HG02970 (cell line): ENCODE data around the gene ATF1.
"Not testable (repeated sequence)": the region's sequence is repeated elsewhere in the genome, so short reads cannot be mapped to it uniquely, and the experiment has no call there.

Experiments
- ATAC-seq: cut with Tn5 transposase; IDR thresholded peaks from one replicate; pipeline ENCODE4 v1.9.1; 2021; ENCODE audit warnings: mild to moderate bottlenecking, moderate library complexity, moderate number of reproducible peaks; ENCODE audit not compliant: unreplicated experiment, low FRiP score

ATF1 gene

GRCh38 chr12:50751948-50752721, 11.8 kb upstream of the ATF1 start:
- no peak for ATAC-seq

DNA sequence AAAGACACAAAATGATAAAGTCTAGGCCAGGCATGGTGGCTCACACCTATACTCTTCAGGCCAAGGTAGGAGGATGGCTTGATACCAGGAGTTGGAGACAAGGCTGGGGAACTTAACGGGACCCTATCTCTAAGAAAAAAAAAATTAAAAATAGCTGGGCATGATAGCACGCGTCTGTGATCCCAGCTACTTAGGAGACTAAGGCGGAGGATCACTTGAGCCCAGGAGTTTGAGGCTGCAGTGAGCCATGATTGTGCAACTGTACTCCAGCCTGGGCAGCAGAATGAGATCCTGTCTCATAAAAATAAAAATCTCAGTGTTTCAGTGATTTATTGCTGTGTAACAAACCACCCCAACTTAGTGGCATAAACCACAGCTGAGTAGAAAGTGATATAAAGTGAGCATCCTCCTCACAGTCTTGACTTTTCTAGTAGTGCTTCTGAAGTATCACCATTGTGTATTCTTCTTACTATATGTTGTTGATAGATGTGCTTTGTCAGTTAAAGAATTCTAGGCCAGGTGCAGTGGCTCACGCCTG, 10.6 kb upstream of the ATF1 start:
- no peak for ATAC-seq

DNA sequence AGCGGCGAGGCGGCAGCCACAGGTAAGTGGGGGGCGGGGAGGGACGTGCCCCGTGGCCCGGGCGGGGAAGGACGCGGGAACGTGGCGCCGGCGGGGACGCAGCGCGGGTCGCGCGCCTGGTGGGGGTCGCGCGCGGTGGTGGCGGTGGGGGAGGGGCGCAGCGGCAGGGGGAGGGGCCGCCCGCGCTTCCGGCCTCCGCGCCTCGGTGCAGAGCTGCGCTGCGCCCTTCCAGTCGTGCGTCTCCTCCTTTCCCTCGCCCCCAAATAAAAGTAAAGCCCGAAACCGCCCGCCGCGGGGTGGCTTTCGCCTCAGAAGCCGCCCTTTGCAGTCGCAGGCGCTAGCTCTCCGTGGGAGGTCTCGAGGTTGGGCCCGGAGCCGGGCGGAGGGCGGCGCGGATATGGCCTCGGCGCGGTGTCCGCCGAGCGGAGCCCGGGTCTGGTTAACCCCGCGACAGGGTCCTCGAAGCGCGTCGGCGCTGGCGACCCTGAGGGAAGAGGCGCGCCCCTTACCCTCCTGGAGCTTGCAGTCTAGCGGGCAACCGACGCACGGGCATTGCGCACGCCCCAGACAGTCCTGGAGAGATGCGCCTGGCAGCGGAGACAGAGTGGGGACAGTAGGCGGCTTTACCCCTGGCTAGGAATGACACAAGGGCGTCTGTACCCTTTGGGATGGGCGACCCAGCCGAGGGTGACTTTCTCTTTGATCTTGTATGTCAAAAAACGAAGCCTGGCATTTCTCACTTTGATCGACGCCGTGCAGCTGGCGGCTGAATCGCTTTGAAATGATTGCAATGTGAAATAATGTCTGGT, 589 bp downstream of the ATF1 start:
- peak; percentile 48 for ATAC-seq

GRCh38 chr12:50765095-50765911, 1.4 kb downstream of the ATF1 start:
- ATAC-seq, result no peak

DNA sequence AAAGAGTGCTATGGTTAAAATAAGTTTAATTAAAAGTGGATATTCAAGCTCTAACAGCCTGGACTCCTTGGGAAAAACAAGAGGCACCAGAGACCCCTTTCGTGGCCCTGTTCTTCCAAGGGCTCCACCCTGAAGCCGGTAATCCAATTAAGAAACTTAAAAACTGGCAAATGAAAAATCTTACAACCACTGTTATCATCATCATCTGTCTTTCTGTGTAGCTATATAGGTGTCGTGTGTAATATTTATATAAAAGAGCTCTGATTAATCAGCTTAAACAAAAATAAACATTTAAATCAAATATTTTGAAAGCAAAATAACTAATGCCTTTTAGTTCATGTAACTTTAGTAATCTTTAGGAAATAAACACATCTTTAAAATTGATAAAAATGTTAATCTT, 4.5 kb downstream of the ATF1 start:
- no peak for ATAC-seq

DNA sequence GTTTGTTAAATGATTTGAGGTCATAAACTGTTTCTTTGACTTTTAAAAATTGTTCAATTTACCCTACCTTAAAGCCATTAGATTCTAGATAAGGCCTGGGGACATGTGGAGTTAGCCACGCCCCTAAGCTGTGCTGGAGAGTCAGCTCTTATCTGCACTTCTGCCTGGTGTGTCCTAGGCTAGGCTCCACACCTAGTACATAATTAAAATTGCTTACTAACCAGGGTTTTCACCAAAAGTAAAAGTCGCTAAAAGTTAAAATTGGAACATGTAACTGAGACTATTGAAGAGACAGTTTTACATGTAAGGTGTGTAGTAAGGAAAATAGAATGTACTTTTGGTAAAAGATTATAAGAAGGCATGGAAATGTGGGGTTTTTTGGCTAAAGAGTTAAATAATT, 4.9 kb downstream of the ATF1 start:
- ATAC-seq, result not testable (repeated sequence)

- ATAC-seq, result no peak
Measured at GRCh38 chr12:50771409-50771808, 7.5 kb downstream of the ATF1 start.

GRCh38 chr12:50772470-50772869, 8.6 kb downstream of the ATF1 start:
- ATAC-seq, result no peak

GRCh38 chr12:50772877-50773276, 9.0 kb downstream of the ATF1 start:
- ATAC-seq, result no peak

- ATAC-seq, result no peak
Measured at GRCh38 chr12:50775251-50775650, 11.3 kb downstream of the ATF1 start.

DNA sequence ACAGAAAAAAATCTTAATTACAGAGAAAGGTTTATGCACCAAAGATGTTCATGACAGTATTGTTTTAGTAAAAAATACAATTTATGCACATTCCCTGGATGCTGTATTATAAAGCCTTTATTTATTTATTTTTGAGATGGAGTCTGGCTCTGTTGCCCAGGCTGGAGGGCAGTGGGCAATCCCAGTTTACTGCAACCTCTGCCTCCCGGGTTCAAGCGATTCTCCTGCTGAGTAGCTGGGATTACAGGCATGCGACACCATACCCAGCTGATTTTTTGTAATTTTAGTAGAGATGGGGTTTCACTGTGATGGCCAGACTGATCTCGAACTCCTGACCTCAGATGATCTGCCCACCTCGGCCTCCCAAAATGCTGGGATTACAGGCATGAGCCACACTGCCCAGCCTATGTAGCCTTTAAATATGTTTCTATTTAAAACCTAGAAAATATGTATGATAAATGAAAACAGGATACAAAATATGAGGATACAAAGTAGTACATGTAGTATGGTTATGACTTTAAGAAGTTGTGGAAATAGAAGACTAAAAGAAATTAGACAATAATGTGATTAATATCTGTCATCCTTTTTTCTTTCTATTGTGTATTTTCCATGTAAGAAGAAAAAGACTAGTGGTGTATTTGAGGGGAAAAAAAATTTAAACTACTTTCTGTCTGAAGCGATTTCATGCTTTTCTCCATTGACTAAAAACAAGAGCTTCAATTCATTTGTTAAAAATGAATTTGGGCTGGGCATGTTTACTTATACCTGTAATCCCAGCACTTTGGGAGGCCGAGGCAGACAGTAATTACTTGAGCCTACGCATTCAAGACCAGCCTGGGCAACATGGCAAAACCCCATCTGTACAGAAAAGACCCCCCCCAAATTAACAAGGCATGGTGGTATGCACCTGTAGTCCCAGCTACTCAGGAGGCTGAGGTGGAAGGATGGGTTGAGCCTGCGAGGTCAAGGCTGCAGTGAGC, 13.1 kb downstream of the ATF1 start:
- ATAC-seq, result no peak

- no peak for ATAC-seq
Measured at GRCh38 chr12:50778663-50779590, 15.0 kb downstream of the ATF1 start.

DNA sequence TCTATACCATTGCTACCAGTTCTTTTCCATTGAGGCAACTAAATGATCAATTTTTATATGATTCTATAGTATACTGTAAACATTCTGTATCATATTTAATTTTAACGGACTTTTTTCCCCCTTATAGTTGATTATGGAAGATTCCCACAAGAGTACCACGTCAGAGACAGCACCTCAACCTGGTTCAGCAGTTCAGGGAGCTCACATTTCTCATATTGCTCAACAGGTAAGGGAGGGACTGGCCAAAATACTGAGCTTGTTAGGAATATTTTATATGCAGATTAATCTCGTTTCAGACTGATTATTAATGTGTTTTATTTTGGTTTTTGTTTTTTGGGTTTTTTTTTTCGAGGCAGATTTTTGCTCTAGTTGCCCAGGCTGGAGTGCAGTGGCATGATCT, 16.1 kb downstream of the ATF1 start:
- no peak for ATAC-seq

DNA sequence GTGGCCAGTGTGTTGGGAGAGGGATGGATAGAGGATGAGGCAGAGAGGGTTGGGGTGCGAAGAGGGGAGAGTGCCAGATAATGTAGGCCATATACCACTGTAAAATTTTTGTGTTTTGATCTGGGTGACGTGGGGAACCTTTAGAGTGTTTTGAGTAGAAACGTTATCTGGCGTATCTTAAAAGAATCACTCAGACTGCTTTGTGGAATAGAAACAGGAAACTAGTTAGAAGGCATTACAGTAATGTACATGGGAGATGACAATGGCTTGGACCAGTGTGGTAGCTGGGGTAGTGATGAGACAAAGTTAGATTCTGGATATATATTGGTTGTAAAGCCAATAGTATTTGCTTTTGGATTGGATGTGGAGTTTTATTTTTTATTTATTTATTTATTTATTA, 20.6 kb downstream of the ATF1 start:
- no peak for ATAC-seq

- no peak for ATAC-seq
Measured at GRCh38 chr12:50785406-50786001, 21.6 kb downstream of the ATF1 start.

DNA sequence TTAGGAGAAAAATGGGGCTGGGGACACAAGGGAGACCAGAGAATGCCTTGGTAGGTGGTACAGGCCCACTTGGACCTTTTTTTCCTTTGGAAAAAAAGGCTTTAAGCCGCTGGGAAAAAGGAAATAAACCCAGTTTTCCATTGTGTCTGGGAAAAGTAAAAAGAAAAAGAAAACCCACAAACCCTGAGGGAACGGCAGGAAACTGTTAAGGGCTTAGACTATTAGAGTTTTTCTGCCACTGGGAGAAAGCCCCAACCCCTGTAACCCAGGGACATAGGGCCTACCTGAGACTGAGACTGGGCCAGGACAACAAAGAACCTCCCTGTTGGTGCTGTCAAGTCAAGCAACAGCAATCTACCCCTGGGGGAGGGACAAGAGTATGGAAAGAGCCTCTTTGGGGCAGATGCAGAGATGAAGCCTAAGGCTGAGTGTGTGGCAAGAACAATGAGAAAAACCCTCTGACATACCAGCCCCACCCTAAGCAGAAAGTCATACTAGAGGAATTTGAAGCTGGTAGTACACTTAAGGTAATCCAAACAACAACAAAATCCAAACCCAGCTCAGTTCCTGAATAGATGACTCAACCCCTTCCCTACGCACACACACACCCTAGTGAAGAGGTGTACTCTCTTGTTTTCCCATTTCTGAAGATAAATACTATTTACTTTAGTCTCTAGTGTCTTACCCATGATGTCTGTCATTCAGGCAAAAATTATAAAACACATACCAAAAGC, 22.8 kb downstream of the ATF1 start:
- no peak for ATAC-seq

DNA sequence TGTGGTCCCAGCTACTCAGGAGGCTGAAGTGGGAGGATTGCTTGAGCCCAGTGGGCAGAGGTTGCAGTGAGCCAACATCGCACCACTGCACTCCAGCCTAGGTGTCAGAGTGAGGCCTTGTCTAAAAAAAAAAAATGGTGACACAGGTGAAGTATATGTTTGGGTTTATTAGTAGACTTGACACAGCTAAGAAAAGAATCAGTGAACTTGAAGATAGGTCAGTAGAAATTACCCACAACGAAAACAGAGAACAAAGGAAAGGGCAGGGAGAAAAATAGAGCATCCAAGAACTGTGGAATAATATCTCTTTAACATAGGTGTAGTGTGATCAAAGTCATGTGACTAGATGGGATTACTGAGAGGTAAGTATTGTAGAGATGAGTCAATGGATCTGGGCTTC, 23.7 kb downstream of the ATF1 start:
- ATAC-seq, result no peak

- no peak for ATAC-seq
Measured at GRCh38 chr12:50788561-50788960, 24.7 kb downstream of the ATF1 start.
